HG03575 (cell line): ENCODE measurements around the gene PACSIN2.
"Not testable (repeated sequence)": the region's sequence is repeated elsewhere in the genome, so short reads cannot be mapped to it uniquely, and the experiment has no call there.

Experiments
- ATAC-seq: cut with Tn5 transposase; IDR thresholded peaks from one replicate; pipeline ENCODE4 v1.9.1; 2021; ENCODE audit not compliant: unreplicated experiment, insufficient number of reproducible peaks, low FRiP score; ENCODE audit errors: extremely low read depth

Gene PACSIN2

GRCh38 chr22:42920101-42920820 lies 94.7 kb downstream of the PACSIN2 start:
- no peak for ATAC-seq

- no peak for ATAC-seq
Observed at GRCh38 chr22:42919199-42919598, 95.8 kb downstream of the PACSIN2 start.

- no peak for ATAC-seq
Observed at GRCh38 chr22:42918500-42918899, 96.4 kb downstream of the PACSIN2 start.

- ATAC-seq, result not testable (repeated sequence)
Observed at GRCh38 chr22:42917358-42917757, 97.6 kb downstream of the PACSIN2 start.

- no peak for ATAC-seq
Observed at GRCh38 chr22:42915980-42916765, 98.8 kb downstream of the PACSIN2 start.

- ATAC-seq, result no peak
Observed at GRCh38 chr22:42914511-42915076, 100.4 kb downstream of the PACSIN2 start.

GRCh38 chr22:42913874-42914510 lies 101.0 kb downstream of the PACSIN2 start:
- no peak for ATAC-seq

GRCh38 chr22:42912059-42912458 lies 102.9 kb downstream of the PACSIN2 start:
- no peak for ATAC-seq

- ATAC-seq, result no peak
Observed at GRCh38 chr22:42910221-42910942, 104.6 kb downstream of the PACSIN2 start.

- no peak for ATAC-seq
Observed at GRCh38 chr22:42909363-42910058, 105.4 kb downstream of the PACSIN2 start.

GRCh38 chr22:42908374-42908746 lies 106.6 kb downstream of the PACSIN2 start:
- no peak for ATAC-seq

- ATAC-seq, result no peak
Observed at GRCh38 chr22:42907404-42908373, 107.3 kb downstream of the PACSIN2 start.

GRCh38 chr22:42906605-42907348 lies 108.2 kb downstream of the PACSIN2 start:
- no peak for ATAC-seq

- ATAC-seq, result no peak
Observed at GRCh38 chr22:42905702-42906183, 109.2 kb downstream of the PACSIN2 start.

- ATAC-seq, result no peak
Observed at GRCh38 chr22:42905217-42905616, 109.7 kb downstream of the PACSIN2 start.

- ATAC-seq, result no peak
Observed at GRCh38 chr22:42904050-42904449, 110.9 kb downstream of the PACSIN2 start.
